ENCODE results near the gene C1QTNF6. TPM values are rescaled to one million over a fixed set of nuclear protein-coding genes. Genes with fewer than 3 reads are reported as not detected.

The C1QTNF6 gene
- total and polyA plus RNA-seq, 2 donors, result 6.9 to 11.6 TPM

DNA sequence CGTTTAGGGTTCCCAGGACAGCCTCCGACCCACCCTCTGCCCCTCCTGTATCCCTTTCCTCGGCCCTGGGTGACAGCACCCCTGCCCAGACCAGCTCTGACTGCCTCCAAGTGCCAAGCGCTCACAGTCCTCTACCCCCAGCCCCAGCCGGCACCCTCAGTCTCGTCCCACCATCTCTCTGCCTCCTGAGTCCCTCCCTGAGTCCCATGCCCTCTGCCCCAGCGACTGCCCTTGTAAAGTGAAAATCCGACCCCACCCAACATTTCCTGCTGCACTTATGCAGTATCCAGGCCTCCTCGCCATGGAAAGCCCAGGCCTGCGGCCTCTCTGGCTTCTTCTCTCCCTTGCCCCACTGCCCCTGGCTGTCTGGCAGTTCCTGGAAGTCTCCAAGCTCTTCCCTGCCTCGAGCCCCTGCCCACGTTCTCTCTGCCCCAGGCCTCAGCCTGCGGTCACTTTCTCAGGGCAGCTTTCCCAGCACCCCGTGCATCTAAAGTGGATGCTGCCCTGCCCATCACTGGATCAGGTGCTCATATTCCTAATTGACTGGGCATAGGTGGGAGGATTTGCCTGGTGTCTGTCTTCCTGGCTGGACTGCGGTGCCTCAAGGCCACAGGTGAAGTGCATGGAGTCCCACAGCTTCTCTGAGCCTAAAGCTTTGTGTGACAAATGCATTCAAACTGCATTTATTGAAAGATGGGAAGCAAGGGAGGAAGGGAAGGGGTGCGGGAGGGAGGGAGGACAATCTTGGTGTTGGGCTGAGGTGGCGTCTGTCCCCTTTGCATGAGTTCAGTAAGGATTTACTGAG is 20.7 kb downstream of the C1QTNF6 start:
- no peak overlapping the region for H3K27ac ChIP-seq (ENCODE audit: low read depth)
- WGBS, result 68% methylated on average over 17 of the region's 17 CpGs
- no peak for DNase-seq (ENCODE audit: extremely low spot score)
- H3K4me3 ChIP-seq (ENCODE audit: low read depth, low read length), result no peak overlapping the region
- H3K4me1 ChIP-seq (ENCODE audit: insufficient read depth), result no peaks in the 10 kb centered on the region
- H3K36me3 ChIP-seq (ENCODE audit: insufficient read depth), result no peaks in the 10 kb centered on the region

DNA sequence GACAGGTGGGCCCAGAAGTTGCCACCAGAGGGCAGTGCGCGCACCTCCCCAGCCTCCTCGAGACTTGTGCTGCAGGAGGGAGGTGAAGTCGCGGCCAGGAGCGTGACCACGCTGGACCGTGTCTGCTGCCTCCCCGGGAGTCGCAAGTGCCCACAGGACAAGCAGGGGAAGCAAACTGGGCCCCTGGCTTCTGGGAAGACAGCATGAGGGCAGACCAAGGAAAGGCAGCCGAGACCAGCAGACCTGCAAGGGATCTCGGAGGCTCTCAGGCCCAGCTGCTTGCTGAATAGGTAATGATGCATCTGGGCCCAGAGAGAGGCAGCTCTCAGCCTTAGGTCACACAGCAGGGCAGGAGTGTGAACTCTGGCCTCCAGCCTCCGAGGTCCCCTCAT is 21.4 kb downstream of the C1QTNF6 start:
- no peak overlapping the region for H3K4me3 ChIP-seq (ENCODE audit: low read depth, low read length)
- DNase-seq (ENCODE audit: extremely low spot score), result peak; percentile 25
- H3K36me3 ChIP-seq (ENCODE audit: insufficient read depth), result no peaks in the 10 kb centered on the region
- H3K4me1 ChIP-seq (ENCODE audit: insufficient read depth), result no peaks in the 10 kb centered on the region
- WGBS, result 17% methylated on average over 13 of the region's 13 CpGs
- H3K27ac ChIP-seq (ENCODE audit: low read depth), result no peak overlapping the region

DNA sequence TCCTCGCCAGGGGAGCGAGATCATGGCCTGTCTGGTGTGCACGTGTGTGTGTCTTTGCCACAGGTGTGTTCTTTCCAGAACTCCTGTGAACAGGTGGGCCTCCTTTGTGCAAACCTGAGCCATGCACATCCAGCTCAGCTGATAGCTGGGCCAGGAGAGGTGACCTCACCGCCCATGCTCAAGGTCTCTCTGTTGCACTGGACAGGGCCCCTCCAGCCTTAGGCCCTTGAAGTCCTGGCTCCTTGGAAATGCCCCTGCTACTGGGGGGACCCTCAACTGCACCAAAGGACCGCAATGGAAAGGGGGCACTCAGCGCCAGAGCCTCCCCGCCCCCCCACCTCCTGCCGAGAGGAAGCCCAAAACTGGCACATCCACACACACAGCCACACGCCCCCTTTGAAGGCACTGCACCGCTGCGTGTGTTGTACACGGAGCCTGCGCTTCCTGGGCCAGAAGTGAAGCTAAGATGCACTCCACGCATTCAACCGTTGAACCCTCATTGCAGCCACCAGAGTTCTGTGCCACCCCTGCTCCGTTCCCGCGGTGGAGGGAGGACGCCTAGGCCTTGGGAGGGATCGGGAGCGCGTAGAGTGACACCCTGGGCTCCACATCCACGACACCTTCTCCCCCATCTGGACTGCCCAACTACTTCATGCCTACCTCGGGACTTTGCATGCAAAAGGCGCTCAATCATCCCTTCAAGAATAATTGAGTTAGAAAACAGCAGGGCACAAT is 21.9 kb downstream of the C1QTNF6 start:
- H3K4me1 ChIP-seq (ENCODE audit: insufficient read depth), result no peaks in the 10 kb centered on the region
- 63% methylated on average over 25 of the region's 25 CpGs for WGBS
- DNase-seq (ENCODE audit: extremely low spot score), result no peak
- no peak overlapping the region for H3K27ac ChIP-seq (ENCODE audit: low read depth)
- no peaks in the 10 kb centered on the region for H3K36me3 ChIP-seq (ENCODE audit: insufficient read depth)
- H3K4me3 ChIP-seq (ENCODE audit: low read depth, low read length), result no peak overlapping the region

DNA sequence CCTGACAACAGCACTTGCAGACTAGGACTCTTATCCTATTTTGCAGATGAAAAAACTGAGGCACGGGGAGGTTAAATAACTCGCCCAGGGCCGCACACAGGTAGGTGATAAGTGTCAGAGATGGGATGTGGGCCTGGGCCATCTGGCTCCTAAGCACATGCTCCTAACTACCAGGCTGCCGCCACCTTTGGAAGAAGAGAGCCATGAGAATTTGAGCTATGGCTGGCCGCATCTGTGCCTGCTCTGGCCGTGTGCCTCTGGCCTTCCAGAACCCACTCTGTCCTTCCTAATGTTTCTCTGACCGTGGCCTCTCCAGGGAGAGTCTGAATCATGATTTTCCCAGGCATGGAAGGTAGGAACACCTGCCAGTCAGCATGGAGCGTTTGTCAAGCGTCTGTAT is 23.0 kb downstream of the C1QTNF6 start:
- Histone ChIP-seq H3K4me1 (ENCODE audit: insufficient read depth) (no peaks in the 10 kb centered on the region), H3K27ac (ENCODE audit: low read depth) (no peak overlapping the region), H3K4me3 (ENCODE audit: low read depth, low read length) (no peak overlapping the region), H3K36me3 (ENCODE audit: insufficient read depth) (no peaks in the 10 kb centered on the region)
- 84% methylated on average over 9 of the region's 9 CpGs for WGBS
- DNase-seq (ENCODE audit: extremely low spot score), result no peak

DNA sequence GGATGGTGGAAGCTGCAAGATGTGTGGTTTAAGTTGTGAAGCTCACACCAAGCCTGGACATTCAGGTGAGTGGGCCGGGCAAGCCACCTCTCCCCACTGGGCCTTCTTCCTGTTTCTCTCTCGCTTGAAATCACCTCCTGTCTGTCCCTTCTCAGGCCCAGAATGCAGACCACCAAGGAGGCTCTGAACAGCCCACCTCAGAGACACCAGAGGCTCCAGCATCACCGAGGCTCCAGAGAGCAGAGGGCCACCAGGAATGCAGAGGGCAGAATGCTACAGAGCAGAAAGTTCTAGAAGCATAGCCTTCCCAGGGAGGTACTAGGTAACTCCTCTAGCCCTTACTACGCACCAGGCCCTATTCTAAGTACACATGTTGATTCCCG is 23.6 kb downstream of the C1QTNF6 start:
- Histone ChIP-seq H3K27ac (ENCODE audit: low read depth) (no peak overlapping the region), H3K4me1 (ENCODE audit: insufficient read depth) (no peaks in the 10 kb centered on the region), H3K36me3 (ENCODE audit: insufficient read depth) (no peaks in the 10 kb centered on the region), H3K4me3 (ENCODE audit: low read depth, low read length) (no peak overlapping the region)
- no peak for DNase-seq (ENCODE audit: extremely low spot score)
- WGBS, result 67% methylated on average over 5 of the region's 5 CpGs

DNA sequence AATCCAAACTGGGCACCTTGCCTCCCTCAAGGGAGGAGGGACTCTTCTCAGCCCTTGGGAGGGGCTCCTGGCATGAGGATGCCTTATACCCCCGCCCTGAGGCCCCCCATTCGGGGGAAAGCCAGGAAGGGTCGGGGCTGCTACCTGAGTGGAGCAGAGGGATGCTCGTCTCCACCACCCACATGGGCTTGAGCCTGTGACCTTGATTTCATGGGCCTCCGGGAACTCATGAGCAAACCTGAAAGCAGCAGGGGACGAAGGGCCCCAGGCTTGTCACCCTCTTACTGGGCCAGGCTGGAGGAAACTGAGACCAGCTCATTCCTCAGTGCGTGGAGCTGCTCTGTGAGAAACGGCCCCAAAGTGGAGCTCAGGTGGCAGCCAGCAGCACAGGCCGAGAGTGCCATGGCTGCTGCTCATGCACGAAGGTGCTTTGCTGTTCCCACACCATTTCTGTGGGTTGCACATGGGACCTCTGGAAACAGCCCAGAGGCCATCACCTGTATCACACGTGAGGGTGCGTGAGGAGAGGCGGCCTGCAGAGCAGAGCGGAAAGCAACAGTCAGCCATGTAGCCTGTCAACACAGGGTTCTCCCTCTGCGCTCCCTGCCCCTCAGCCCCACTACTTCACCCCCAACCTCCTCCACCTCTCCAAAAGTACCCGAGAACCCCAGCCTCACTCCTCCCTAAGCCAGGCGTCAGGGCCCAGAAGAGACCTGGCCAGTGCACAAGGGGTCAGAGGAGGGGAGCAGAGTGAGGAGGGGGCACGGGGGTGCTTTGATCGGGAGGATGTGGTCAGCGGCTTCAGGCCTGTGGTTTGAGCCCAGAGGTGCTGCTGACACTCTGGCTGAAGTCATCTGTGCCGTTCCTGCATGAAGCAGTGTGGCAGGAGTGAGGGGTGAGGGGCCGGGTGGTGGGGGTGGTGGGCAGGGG is 24.2 kb downstream of the C1QTNF6 start:
- H3K27ac ChIP-seq (ENCODE audit: low read depth), result no peak overlapping the region
- H3K4me1 ChIP-seq (ENCODE audit: insufficient read depth), result no peaks in the 10 kb centered on the region
- H3K36me3 ChIP-seq (ENCODE audit: insufficient read depth), result no peaks in the 10 kb centered on the region
- 82% methylated on average over 22 of the region's 22 CpGs for WGBS
- no peak for DNase-seq (ENCODE audit: extremely low spot score)
- H3K4me3 ChIP-seq (ENCODE audit: low read depth, low read length), result no peak overlapping the region

DNA sequence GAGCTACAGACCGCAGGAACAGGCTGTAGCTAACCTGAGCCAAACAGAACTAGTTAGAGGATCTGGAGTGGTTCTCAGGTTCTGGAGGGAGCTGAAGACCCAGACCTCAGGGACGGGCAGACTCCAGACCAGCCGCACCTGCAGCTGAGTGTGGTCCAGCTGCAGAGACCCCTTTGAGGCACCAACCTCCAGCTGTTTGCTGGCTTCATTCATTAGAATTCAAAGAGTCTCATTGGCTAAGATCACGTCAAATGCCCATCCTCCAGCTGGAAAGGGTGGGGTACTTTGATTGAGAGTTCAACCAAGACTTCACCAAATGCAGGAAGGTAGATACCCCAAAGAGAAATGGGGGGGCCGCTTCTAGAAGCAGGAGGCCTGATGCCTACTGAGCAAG is 25.0 kb downstream of the C1QTNF6 start:
- no peak for DNase-seq (ENCODE audit: extremely low spot score)
- WGBS, result 81% methylated on average over 5 of the region's 5 CpGs
- Histone ChIP-seq H3K36me3 (ENCODE audit: insufficient read depth) (no peaks in the 10 kb centered on the region), H3K4me3 (ENCODE audit: low read depth, low read length) (no peak overlapping the region), H3K4me1 (ENCODE audit: insufficient read depth) (no peaks in the 10 kb centered on the region), H3K27ac (ENCODE audit: low read depth) (no peak overlapping the region)

DNA sequence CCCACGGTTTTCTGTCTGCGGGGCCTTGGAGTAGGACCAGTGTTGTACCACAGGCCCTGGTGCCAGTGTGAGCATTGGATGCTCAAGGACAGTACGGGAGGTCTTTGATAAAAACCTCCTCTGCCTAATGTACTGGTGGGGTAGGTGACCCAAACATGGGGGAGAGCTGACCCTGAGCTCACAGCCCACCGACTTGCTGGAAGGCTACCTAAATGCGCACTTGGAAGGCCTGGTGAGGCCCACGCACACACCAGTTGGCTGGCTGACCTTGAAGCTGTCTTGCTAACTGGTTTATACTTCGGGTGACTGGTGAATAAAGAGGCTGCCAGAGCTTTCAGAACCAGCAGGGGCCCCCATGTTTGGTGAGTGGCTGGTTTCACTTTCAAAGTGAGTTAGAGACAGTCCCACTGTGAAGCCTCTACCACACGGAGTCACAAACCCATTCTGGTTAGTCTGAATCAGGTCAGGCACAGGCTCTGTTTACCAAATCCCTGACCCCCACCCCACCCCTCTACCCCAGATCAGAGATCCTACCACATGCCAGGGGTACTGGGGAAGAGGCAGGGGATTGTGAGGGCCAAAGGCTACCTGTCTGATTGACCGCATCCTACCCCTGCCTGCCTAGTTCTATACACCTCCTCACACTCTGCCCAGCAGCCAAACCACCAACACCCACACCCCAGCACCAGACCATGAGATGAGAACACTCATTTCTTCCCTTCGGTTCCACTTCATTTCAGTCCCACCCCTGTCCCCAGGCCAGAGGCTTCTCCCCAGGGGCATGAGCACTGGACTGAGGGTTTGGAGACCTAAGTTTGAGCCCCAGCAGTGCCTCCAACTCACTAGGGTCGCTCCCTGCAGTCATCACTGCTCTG is 25.6 kb downstream of the C1QTNF6 start:
- Histone ChIP-seq H3K4me1 (ENCODE audit: insufficient read depth) (no peaks in the 10 kb centered on the region), H3K27ac (ENCODE audit: low read depth) (no peak overlapping the region), H3K36me3 (ENCODE audit: insufficient read depth) (no peaks in the 10 kb centered on the region), H3K4me3 (ENCODE audit: low read depth, low read length) (no peak overlapping the region)
- WGBS, result 81% methylated on average over 11 of the region's 11 CpGs
- DNase-seq (ENCODE audit: extremely low spot score), result no peak

DNA sequence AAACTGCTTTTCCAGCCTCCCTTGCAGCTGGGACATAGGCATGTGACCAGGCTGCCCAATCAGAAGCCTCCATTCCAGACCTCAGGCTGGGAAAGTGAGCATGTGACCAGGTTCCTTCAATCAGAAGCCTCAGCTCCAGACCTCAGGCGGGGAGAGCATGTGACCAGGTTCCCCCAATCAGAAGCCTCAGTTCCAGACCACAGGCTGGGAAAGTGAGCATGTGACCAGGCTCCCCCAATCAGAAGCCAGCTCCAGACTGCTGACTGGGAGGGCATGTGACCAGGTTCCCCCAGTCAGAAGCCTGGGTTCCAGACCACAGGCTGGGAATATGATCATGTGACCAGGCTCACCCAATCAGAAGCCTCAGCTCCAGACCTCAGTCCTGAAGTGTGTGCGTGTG is 26.6 kb downstream of the C1QTNF6 start:
- 100% methylated on average over 2 of the region's 2 CpGs for WGBS

DNA sequence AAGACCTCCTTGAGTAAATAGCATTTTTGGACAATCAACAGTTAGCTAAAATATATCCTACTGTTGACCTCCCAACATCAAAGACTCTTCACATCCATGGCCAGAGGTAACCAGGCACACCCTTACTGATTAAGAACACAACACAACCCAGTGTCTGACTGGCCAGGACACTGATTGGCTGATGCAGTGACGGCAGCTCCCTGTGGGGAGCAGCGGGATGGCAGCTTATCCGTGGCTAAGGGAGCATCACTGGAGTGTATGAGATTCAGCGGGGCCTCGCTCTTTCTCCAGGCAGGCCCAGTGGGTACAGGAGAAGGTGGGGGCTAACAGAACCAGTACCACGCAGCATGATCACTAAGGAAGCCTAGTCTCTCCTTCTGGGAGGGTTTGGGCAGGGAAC is 28.0 kb downstream of the C1QTNF6 start:
- DNase-seq (ENCODE audit: extremely low spot score), result no peak
- WGBS, result 57% methylated on average over 6 of the region's 6 CpGs
- no peaks in the 10 kb centered on the region for H3K4me1 ChIP-seq (ENCODE audit: insufficient read depth)
- H3K4me3 ChIP-seq (ENCODE audit: low read depth, low read length), result no peak overlapping the region
- no peak overlapping the region for H3K27ac ChIP-seq (ENCODE audit: low read depth)
- H3K36me3 ChIP-seq (ENCODE audit: insufficient read depth), result no peaks in the 10 kb centered on the region

More for the DNA sequence above, 26.6 kb downstream of the C1QTNF6 start:
- Histone ChIP-seq H3K4me3 (ENCODE audit: low read depth, low read length) (no peak overlapping the region), H3K4me1 (ENCODE audit: insufficient read depth) (no peaks in the 10 kb centered on the region), H3K27ac (ENCODE audit: low read depth) (no peak overlapping the region), H3K36me3 (ENCODE audit: insufficient read depth) (no peaks in the 10 kb centered on the region)
- no peak for DNase-seq (ENCODE audit: extremely low spot score)

DNA sequence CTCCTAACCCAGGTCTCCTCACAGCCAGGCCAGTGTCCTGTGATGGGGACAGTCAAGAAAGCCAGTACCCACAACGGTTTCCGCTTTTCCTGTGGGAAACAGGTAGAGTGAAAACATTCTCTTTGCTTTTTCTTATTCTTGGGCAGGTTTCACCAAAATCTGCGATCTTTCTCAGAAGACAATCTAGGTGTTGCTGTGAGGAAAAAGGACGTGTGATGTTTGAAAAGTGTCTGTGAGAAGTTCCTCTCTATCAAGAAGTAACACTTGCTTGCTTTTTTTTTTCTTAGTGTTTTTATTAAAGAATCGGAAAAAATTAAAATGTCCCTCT is 29.1 kb downstream of the C1QTNF6 start:
- 81% methylated on average over 5 of the region's 5 CpGs for WGBS
- Histone ChIP-seq H3K4me3 (ENCODE audit: low read depth, low read length) (no peak overlapping the region), H3K27ac (ENCODE audit: low read depth) (no peak overlapping the region), H3K4me1 (ENCODE audit: insufficient read depth) (no peaks in the 10 kb centered on the region), H3K36me3 (ENCODE audit: insufficient read depth) (no peaks in the 10 kb centered on the region)
- no peak for DNase-seq (ENCODE audit: extremely low spot score)

DNA sequence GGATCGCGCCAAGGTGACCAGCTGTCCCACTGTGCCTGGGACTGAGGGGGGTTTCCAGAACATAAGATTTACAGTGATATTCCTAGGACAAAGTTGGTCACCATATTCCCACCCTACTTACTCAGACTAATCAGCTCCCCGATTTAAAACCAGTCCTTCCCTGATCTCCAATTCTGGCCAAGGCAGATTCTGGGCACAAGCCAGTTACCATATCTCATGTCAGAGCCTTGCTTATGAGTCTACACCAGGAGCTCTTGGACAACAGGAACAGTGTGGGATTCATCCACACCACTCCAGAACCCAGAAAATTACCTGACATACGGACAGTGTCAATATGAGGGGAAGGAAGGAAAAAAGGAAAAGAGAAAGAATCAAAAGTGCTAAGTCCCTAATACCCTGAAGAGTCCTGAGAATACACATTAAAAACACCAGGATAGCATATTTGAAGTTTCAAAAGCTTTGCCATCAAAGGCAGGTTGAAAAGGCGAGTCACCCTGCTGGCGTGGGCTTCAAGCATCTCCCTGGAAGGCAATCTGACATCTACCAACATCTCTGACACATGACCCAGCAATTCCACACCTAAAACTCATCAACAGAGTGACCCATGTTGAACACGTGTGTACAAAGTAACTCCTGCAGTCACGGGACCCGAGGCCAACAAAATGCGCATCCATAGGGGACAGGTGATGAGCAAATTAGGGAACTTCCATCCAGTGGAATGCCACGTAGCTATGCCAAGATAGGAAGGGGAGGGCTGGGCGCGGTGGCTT is 30.3 kb downstream of the C1QTNF6 start:
- H3K27ac ChIP-seq (ENCODE audit: low read depth), result no peak overlapping the region
- no peaks in the 10 kb centered on the region for H3K4me1 ChIP-seq (ENCODE audit: insufficient read depth)
- WGBS, result 72% methylated on average over 13 of the region's 13 CpGs
- no peak overlapping the region for H3K4me3 ChIP-seq (ENCODE audit: low read depth, low read length)
- no peaks in the 10 kb centered on the region for H3K36me3 ChIP-seq (ENCODE audit: insufficient read depth)
- no peak for DNase-seq (ENCODE audit: extremely low spot score)

All from urinary bladder (tissue), 4 donors.